AG09309 (cell line): Measurements from ENCODE around the gene FAM153A.
"Not testable (repeated sequence)": the region's sequence is repeated elsewhere in the genome, so short reads cannot be mapped to it uniquely, and the experiment has no call there.

ENCODE experiments used
- DNase-seq: peaks from one replicate; pipeline ENCODE4 v3.0.0-alpha.2; 2010; ENCODE audit warnings: low read depth
- H3K4me3 ChIP-seq: 2 replicates; pipeline ENCODE4 v1.5.1; 2011; ENCODE audit warnings: mild to moderate bottlenecking, low read depth, low read length, moderate library complexity; ENCODE audit not compliant: control insufficient read depth

The FAM153A gene

DNA sequence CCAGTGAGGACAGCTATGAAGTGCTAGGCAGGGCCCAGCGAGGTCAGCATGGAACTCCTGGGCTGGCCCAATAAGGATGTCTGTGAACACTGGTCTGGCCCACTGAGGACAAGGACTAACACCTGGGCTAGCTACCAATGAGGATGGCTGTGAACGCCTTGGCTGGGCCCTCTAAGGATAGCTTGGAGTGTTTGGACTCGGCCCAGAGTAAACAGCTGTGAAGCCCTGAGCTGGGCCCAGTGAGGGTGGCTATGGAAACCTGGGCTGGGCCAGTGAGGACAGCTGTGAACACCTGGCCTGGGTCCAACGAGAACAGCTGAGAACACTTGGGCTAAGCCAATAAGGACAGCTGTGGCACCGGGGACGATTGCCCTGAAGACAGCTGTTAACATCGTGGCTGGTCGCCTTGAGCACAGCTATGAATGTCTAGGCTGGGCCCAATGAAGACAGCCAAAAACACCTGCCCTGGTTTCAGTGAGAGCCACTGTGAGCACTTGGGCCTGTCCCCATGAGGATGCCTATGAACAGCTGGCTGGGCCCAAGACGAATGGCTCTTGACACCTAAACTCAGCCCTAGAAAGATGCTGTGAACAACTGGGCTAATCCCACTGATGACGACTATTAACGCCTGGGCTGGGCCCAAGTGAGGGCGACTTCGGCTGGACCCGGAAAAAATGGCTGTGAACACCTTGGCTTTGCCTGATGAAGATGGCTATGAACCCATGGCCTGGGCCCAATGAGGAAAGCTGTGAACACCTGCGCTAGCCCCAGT, 18.8 kb downstream of the FAM153A start:
- not testable (repeated sequence) for DNase-seq, H3K4me3 ChIP-seq

DNA sequence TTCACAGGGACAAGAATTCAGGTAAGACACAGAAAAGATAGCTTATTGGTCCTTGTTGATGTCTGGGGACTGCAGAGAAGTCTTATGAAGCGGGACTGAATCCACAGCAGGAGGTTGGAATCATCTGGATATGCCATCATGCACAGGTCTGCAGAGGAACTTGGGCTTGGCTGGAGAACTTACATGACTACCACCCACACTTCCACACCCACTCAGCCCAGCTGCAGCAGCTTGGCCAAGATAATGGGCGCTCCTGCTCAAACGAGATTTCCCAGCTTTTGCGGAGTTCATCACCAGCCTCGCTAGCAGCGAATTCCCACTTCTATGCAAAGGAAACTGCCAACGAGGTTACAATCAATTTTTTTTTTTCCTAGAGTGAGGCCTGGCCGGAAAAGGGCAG, 21.7 kb downstream of the FAM153A start:
- DNase-seq, H3K4me3 ChIP-seq: not testable (repeated sequence)

DNA sequence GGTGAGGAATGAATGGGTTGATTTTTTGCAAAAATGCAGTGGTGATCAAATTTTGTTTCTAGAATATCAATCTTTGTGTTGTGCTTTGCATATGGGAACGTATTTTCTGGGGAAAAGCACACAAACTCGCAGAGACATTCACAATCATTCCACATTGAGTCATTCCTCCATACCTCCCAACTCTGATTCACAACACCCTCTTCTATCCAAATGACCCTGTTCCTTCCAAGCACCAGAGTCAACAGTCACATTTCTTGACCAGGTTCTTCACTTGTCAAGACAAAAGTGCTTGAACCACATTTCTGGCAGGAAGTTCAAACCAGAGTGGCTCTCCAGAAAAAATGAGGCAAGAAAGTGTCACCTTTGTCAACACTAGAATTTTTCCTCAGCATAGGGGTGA, 35.3 kb downstream of the FAM153A start:
- DNase-seq, H3K4me3 ChIP-seq: not testable (repeated sequence)

DNA sequence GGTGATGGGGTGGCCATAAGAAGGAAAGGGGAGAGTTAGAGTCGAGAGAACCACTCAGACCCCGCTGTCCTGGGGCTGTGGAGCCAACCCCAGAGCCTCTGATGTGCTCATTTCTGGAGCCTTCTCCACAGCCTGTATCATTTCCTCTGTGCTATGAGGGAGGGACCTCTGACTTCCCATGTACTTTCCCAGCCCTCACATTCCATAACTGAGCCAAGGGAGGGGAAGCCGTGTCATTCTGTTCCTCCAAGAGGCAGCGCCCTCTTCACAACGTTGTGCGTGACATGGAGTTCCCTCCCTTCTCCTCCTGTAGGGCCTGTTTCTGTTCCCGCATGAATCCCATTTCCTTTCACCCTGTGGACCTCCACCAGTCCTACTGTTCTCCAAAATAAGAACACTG, 57.8 kb downstream of the FAM153A start:
- DNase-seq, H3K4me3 ChIP-seq: not testable (repeated sequence)

DNA sequence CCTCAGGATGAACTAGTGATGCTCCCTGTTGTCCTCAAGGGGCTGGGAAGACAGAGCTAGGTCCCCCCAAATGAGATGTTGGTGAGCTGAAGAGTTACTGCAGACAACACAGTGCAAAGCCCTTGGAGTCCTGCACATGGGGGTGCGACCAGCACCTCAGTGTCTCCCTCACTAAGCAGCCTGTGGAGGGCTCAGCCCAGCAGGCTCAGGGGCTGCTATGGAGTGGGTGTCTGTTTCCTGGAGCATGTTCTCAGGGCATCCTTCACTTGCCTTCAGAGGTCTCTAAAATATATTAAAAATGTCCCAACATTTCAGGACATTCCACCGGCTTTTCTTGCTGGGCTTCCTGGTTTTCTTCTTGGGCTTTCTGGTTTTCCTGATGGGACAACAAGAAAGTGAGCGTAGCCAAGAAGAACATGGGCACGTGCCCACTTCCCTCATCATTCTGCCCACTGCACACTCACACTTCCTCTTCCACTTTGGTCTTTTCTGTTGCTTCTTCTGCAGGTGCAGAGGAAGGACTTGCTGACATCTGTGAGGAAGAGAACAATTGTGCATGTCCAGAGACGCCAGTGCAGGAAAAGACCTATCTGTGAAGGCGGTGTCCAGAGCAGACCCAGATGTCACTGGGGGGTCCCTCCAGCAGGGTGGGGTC, 58.7 kb downstream of the FAM153A start:
- not testable (repeated sequence) for DNase-seq, H3K4me3 ChIP-seq

DNA sequence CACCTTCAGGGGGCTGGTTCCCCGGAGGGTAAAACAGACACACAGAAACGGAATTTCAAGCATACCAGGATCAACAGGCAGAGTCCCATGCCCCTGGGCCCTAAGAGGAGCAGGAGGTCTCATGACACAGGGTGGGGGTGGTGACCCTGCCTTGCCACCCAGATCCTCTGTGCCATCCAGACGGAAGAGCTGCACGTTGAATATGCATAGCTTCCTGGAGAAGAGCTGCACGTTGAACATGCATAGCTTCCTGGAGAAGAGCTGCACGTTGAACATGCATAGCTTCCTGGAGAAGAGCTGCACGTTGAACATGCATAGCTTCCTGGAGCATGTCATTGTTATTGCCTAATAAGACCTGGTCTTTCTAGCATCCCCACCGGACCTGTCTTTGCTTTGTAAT, 59.9 kb downstream of the FAM153A start:
- DNase-seq, H3K4me3 ChIP-seq: not testable (repeated sequence)

DNA sequence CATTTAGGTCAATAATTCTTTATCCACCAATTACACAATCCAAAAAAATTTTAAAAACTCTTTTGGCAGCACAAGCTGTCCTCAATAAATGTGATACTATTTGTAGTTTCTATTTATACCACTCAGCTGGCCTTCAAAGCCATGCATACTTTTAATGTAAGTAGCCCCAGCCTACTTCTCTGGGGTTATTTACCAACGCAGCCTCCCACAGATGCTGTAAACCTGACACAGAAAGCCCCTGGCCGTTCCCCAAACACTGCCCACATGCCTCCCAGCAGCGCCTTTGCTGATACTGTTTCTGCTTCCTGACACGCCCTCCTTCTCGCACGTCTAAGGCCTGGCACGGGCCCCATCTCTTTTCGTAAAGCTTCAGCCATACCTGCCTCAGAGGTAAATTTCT, 62.7 kb downstream of the FAM153A start:
- H3K4me3 ChIP-seq, DNase-seq: not testable (repeated sequence)

DNA sequence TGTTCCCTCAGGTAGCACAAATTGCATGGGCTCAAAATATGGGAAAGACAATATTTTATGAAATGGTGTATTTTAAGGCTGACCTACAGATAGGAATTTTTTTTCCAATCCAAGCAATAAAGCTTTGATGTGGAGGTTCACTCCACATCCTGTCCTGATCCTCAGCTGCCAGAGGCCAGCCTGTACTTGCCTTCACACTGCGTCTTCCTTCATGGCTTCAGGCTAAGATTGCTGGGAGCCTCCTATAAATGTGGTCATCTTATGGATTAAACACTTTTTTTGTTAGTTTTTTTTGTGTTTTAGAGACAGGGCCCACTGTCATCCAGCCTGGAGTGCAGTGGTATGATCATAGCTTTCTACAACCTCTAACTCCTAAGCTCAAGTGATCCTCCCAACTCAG, 67.3 kb downstream of the FAM153A start:
- not testable (repeated sequence) for DNase-seq, H3K4me3 ChIP-seq

DNA sequence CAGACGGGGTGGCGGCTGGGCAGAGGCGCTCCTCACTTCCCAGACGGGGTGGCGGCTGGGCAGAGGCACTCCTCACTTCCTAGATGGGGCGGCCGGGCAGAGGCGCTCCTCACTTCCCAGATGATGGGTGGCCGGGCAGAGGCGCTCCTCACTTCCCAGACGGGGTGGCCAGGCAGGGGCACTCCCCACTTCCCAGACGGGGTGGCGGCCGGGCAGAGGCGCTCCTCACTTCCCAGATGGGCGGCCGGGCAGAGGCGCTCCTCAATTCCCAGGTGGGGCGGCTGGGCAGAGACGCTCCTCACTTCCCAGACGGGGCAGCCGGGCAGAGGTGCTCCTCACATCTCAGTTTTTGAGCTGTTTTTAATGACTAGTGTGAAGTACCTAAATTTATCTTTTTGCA, 86.6 kb downstream of the FAM153A start:
- H3K4me3 ChIP-seq, DNase-seq: not testable (repeated sequence)

DNA sequence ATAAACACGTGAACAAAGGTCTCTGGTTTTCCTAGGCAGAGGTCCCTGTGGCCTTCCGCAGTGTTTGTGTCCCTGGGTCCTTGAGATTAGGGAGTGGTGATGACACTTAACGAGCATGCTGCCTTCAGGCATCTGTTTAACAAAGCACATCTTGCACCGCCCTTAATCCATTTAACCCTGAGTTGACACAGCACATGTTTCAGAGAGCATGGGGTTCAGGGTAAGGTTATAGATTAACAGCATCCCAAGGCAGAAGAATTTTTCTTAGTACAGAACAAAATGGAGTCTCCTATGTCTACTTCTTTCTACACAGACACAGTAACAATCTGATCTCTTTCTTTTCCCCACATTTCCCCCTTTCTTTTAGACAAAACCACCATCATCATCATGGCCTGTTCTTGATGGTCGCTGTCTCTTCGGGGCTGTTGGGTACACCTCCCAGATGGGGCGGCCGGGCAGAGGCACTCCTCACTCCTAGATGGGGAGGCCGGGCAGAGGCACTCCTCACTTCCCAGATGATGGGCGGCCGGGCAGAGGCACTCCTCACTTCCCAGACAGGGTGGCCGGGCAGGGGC, 87.3 kb downstream of the FAM153A start:
- H3K4me3 ChIP-seq, DNase-seq: not testable (repeated sequence)

DNA sequence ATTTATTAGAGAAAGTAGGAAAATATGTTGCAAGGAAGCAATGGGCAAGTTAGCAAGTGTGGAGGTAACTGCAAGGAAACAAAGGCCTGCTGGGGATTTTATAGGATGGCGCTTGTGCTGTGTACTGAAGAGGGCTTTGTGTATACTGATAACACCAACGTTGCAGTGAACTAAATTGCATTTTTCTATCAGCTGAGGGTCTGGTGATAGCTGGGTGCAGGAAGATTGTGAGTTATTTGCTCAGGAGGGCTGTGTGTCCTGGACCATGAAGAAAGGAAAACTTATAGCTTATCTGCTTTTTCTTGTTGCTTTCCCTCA, 88.2 kb downstream of the FAM153A start:
- H3K4me3 ChIP-seq, DNase-seq: not testable (repeated sequence)

DNA sequence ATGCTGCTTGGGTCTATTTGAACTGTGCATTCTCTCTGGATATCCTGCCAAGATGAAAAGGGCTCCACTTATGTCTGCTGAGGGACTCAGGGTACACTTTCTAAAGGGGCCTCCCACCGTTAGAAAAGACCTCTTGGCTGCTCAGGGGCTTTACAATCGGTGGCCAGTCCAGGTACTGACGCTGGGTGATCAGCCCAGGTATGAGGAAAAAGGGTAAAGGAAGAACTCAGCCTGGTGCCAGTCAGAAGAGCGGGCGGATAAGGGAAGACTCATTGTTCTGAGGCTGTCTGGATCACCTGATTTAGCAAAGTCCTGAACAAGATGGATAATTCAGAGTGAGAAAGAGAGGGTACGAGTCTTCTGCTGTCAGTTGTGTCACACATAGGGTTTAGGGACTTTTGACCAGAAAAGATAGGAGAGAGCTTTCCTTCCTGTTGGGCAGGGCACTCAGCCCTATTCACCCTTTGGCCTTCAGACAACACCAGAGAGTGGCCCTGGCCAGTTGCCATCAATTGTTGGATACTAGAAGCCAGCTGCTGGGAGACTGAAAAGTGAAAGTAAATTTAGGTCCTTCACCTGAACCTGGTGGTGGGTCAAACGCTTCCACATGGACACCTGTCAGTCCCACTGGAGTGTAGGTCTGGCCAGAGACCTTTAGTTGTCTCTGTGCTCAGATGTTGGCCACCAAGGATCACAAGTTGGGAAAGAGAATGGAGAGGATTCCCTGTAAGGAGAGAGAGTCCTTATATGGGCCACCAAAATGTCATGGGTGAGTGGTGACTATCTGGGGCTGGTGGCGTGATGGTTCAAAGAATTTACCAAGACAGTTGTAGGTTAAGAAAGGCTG, 88.8 kb downstream of the FAM153A start:
- not testable (repeated sequence) for DNase-seq

DNA sequence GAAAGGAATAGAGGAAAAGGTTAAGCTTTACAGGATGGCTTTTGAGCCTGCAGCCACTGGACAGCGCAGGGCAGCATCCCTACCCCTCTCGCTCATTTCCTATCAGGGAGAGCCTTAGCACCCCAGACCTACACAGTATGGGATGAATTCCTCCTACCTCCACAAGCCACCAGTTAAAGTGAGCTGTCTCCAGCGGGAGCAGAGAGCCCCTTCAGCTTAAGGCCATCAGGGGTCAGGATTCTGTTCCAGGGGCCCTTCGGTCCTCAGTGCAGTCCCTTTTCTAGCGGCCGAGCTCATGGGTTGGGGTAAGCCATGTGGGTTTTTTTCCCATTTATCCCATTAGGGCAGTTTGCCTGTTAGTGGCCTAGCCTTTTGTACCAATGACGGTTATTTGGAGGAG, 89.7 kb downstream of the FAM153A start:
- DNase-seq, result not testable (repeated sequence)

More for the DNA sequence above, 88.8 kb downstream of the FAM153A start:
- not testable (repeated sequence) for H3K4me3 ChIP-seq

DNA sequence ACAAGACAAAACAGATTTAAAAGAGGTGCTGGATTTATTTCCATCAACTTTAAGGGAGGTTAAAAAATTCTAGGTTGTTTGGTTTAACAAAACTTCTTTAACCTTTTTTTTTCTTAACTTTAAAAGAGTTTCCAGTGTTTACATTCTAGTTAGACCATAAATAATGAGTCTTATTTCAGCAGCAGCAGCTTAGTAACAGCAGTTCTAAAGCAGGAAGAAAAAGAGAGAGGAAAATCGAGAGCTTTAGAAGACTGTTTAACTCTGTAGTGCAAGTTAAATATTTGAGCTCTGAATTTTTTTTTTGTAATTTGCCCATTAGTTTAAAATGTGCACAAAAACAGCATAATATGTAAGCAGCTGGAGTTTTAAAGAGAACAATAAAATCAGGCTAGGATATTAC, 90.2 kb downstream of the FAM153A start:
- not testable (repeated sequence) for DNase-seq, H3K4me3 ChIP-seq

More for the DNA sequence above, 89.7 kb downstream of the FAM153A start:
- not testable (repeated sequence) for H3K4me3 ChIP-seq

DNA sequence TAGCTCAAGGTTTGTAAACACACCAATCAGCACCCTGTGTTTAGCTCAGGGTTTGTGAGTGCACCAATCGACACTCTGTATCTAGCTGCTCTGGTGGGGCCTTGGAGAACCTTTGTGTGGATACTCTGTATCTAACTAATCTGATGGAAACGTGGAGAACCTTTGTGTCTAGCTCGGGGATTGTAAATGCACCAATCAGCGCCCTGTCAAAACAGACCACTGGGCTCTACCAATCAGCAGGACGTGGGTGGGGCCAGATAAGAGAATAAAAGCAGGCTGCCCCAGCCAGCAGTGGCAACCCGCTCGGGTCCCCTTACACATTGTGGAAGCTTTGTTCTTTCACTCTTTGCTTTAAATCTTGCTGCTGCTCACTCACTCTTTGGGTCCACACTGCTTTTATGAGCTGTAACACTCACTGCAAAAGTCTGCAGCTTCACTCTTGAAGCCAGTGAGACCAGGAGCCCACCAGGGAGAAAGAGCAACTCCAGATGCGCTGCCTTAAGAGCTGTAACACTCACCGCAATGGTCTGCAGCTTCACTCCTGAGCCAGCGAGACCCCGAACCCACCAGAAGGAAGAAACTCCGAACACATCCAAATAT, 93.6 kb downstream of the FAM153A start:
- DNase-seq, H3K4me3 ChIP-seq: not testable (repeated sequence)

DNA sequence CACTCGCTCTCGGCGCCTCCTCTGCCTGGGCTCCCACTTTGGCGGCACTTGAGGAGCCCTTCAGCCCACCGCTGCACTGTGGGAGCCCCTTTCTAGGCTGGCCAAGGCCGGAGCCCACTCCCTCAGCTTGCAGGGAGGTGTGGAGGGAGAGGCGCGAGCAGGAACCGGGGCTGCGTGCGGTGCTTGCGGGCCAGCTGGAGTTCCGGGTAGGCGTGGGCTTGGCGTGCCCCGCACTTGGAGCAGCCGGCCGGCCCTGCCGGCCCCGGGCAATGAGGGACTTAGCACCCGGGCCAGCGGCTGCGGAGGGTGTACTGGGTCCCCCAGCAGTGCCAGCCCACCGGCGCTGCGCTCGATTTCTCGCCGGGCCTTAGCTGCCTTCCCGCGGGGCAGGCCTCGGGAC, 94.6 kb downstream of the FAM153A start:
- H3K4me3 ChIP-seq, DNase-seq: not testable (repeated sequence)

DNA sequence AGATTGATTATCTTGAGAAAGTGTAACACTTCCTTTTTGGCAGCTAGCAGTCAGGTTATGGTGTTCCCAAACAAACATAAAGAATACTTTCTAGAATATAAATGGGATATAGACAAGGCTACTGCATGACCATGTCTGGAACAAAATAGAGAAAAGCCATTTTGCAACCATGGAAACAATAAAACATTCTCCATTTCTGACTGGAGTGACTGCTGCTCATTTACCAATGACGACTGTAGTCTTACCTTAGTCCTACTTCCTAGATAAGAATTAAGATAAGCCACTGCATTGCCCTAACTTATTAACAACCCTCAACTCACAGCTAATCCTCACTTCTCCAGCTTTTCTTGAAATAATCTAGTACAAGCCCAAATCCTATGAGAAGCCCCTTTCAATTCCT, 100.8 kb downstream of the FAM153A start:
- DNase-seq, H3K4me3 ChIP-seq: not testable (repeated sequence)
